Measurements from ENCODE around the gene KMT5B. TPM values are rescaled to one million over a fixed set of nuclear protein-coding genes. Genes with fewer than 3 reads are reported as not detected.

KMT5B gene
- polyA plus RNA-seq, 4 donors = 75.0 to 85.9 (median 77.6) TPM

- DNase-seq (ENCODE audit: low read depth in 4 of 4, low spot score in 3 of 4) = no peak
Observed at GRCh38 chr11:68216171-68216938, 3.3 kb upstream of the KMT5B start.

GRCh38 chr11:68215524-68216170 lies 2.6 kb upstream of the KMT5B start:
- DNase-seq (ENCODE audit: low read depth in 4 of 4, low spot score in 3 of 4) = no peak

DNA sequence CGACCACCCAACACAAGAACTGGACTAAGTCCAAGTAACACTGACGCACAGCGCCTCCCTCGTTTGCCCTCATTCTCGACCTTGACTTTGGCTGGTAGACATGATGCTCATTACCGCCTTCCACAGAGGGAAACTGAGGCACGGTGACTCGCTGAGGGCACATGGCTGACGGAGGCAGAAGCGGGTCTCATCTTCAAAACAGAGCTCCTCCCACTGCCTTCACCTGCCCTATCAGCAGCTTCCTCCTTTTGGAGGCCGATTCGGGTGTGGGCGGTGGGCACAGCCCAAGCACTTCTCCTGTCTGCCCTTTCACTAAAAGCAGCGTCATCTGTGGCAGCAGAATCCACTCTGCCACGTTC lies 2.0 kb upstream of the KMT5B start:
- DNase-seq (ENCODE audit: low read depth in 4 of 4, low spot score in 3 of 4) = no peak

GRCh38 chr11:68214173-68215086 lies 1.3 kb upstream of the KMT5B start:
- DNase-seq (ENCODE audit: low read depth in 4 of 4, low spot score in 3 of 4) = no peak

- peak; percentile 87 to 94 (median 92) for DNase-seq (ENCODE audit: low read depth in 4 of 4, low spot score in 3 of 4)
Observed at GRCh38 chr11:68213555-68214172, 568 bp upstream of the KMT5B start.

DNA sequence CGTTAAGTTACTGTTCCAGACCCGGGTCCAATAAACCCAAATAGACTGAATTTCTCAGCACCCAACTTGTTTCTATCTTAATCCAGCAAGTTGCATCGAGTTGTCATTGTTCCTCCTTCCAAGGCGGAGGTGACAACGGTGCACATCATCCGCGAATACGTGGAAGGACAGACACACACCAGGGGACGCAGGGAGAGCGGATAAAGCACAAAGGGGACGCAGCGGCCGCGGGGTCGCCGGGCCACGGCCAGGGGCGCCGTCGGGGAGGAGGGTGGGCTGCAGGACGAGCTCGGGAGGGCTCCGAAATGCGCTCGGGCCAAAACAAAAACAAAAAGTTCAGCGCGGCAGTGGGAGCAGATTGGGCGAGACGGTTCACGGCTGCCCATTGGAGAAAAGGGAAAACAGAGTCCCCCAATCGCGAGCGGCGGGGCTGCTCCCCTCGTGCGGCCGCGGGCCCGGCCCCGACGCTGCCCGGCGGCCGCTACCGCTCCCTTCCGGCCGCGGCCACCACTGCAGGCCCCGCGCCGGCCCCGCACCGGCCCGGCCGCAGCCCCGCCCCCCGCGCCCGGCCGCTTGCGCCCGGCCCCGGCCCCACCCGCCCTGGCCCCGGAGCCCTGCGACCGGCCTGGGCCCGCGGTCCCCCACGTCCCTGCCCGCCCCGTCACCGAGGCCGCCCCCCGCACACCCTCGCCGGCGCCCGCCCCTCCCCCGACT lies 518 bp downstream of the KMT5B start:
- DNase-seq (ENCODE audit: low read depth in 4 of 4, low spot score in 3 of 4) = peak in 1 of 4 donors; percentile 49

GRCh38 chr11:68211546-68211945 lies 1.6 kb downstream of the KMT5B start:
- DNase-seq (ENCODE audit: low read depth in 4 of 4, low spot score in 3 of 4) = no peak

DNA sequence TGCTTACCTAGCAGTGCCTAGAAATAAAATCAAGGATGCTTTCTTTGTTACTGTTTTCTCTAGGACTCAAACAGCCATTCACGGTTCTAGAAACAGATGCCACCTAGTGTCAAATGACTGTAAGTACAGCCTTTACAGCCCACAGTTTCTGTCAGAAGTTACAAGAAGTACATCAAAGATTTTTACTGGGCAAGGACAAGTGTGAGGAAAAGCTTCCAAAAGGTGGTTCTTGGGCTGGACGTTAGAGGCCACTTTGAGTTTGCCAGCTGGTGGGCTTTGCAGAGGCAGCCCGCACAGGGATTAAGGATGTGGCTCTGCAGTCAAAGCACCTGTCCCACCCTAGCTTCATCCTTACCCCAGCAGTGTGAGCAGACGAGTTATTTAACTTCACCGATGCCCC lies 6.9 kb downstream of the KMT5B start:
- DNase-seq (ENCODE audit: low read depth in 4 of 4, low spot score in 3 of 4) = peak in 1 of 4 donors; percentile 54

- no peak for DNase-seq (ENCODE audit: low read depth in 4 of 4, low spot score in 3 of 4)
Observed at GRCh38 chr11:68204402-68204801, 8.7 kb downstream of the KMT5B start.

DNA sequence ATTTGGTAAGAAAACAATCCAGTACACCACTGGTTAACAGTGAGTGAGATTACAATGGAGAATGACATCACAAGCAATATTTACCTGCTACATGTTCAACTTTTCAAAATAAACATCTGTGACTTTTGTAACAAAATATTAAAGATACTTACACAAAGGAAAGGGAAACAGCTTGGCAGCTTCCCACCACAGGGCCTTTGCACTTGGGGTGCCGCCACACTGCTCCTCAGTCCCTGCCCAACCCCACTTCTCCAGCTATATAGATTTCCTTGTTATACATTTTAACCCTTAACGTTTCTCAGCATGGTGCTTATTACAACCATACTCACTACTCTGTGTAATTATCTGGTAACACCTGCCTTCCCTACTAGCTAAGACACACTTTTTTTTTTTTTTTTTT lies 10.9 kb downstream of the KMT5B start:
- DNase-seq (ENCODE audit: low read depth in 4 of 4, low spot score in 3 of 4) = no peak

DNA sequence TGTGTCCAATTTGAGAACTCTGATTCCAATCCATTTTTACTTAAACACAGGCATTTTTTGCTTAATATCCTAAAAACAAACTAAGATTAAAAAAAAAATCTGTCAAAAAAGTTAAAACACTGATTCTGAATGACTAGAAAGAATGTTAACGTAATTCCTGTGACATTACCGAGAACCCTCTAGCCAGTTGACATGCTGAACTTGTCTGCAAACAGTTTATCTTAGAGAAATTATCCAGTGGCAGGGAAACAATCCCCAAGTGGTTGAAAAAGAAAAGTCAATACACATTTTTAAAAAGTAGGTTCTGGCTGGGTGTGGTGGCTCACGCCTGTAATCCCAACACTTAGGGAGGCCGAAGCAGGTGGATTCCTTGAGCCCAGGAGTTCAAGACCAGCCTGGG lies 11.6 kb downstream of the KMT5B start:
- DNase-seq (ENCODE audit: low read depth in 4 of 4, low spot score in 3 of 4) = no peak

GRCh38 chr11:68200639-68201038 lies 12.5 kb downstream of the KMT5B start:
- DNase-seq (ENCODE audit: low read depth in 4 of 4, low spot score in 3 of 4) = no peak

- DNase-seq (ENCODE audit: low read depth in 4 of 4, low spot score in 3 of 4) = no peak
Observed at GRCh38 chr11:68199295-68199987, 13.7 kb downstream of the KMT5B start.

DNA sequence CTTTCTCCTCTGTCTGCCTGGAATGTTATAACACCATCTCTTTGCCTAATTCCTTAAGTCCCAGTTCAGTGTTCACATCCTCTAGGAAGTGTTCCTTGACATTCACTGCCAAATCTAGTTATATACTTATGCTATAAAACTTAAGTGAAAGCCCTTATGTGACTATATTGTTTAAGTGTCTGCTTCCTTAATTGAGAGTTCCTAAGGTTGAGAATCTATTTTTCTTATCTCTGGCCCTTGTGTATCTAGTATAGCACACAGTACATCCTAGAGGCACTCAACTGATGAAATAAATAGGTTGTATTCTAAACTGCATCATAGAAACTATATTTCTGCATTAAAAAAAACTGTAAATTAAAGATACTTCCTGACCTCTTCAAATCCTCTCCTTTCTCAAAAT lies 16.9 kb downstream of the KMT5B start:
- no peak for DNase-seq (ENCODE audit: low read depth in 4 of 4, low spot score in 3 of 4)

GRCh38 chr11:68194675-68195294 lies 18.3 kb downstream of the KMT5B start:
- no peak for DNase-seq (ENCODE audit: low read depth in 4 of 4, low spot score in 3 of 4)

GRCh38 chr11:68193018-68193417 lies 20.1 kb downstream of the KMT5B start:
- no peak for DNase-seq (ENCODE audit: low read depth in 4 of 4, low spot score in 3 of 4)

DNA sequence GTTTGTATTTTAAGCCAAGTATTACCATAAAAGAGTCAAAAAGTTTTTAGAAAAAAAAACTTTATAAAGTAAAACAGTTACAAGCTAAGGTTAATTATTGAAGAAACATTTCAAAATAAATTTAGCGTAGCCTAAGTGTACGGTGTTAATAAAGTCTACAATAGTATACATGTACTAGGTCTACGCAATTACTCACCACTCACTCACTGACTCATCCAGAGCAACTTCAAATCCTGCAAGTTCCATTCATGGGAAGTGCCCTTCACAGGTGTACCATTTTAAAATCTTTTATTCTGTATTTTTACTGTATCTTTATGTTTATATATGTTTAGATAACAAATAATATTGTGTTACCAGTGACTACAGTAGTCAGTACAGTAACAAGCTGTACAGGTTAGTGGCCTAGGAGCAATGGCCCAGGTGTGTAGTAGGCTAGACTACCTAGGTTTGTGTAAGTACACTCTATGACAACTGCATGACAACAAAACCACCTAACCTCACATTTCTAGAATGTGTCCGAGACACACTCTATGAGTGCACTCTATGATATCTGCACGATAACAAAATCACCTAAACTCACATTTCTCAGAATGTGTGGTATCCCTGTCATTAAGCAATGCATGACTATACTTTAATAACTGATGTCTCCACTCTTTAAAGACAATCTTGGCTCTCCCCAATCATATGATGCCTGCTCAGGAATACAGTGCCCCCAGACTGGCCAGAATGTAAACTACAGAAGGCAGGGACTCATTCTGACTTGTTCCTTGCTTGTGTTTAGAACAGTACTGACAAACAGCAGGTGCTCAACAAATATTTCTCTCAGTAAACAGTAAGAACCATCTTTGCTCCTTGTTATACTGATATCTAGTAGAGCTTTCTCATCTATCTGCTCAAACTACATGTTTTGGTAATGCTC lies 21.2 kb downstream of the KMT5B start:
- DNase-seq (ENCODE audit: low read depth in 4 of 4, low spot score in 3 of 4) = no peak

- DNase-seq (ENCODE audit: low read depth in 4 of 4, low spot score in 3 of 4) = no peak
Observed at GRCh38 chr11:68189888-68190287, 23.2 kb downstream of the KMT5B start.
